NCI-H2227 (cell line): ENCODE data around the gene ZNF628.
A peak's percentile ranks its signal among the peaks of the same experiment; 100 is the strongest.
"Not testable (repeated sequence)": the region's sequence is repeated elsewhere in the genome, so short reads cannot be mapped to it uniquely, and the experiment has no call there.

ENCODE experiments used
- DNase-seq: peaks from one replicate; lab custom pipeline; 2025; ENCODE audit not compliant: unreplicated experiment; lab: John Stamatoyannopoulos, UW

The ZNF628 gene

GRCh38 chr19:55495646-55496349 is 19.4 kb downstream of the ZNF628 start:
- DNase-seq, result peak; percentile 48

- not testable (repeated sequence) for DNase-seq
These were observed 20.4 kb downstream of the ZNF628 start for GRCh38 chr19:55496820-55497219.

GRCh38 chr19:55497763-55498162 is 21.3 kb downstream of the ZNF628 start:
- DNase-seq, result no peak

GRCh38 chr19:55498246-55498840 is 21.9 kb downstream of the ZNF628 start:
- peak; percentile 90 for DNase-seq

GRCh38 chr19:55500368-55500952 is 24.0 kb downstream of the ZNF628 start:
- no peak for DNase-seq

- DNase-seq, result no peak
These were observed 26.0 kb downstream of the ZNF628 start for GRCh38 chr19:55502197-55502952.

GRCh38 chr19:55503157-55503501 is 26.7 kb downstream of the ZNF628 start:
- no peak for DNase-seq

- DNase-seq, result no peak
These were observed 27.3 kb downstream of the ZNF628 start for GRCh38 chr19:55503502-55504251.

GRCh38 chr19:55504252-55504603 is 27.8 kb downstream of the ZNF628 start:
- no peak for DNase-seq

GRCh38 chr19:55504981-55505380 is 28.6 kb downstream of the ZNF628 start:
- DNase-seq, result no peak

GRCh38 chr19:55508120-55508519 is 31.7 kb downstream of the ZNF628 start:
- no peak for DNase-seq

GRCh38 chr19:55516878-55517620 is 40.6 kb downstream of the ZNF628 start:
- DNase-seq, result peak; percentile 99

- DNase-seq, result no peak
These were observed 43.3 kb downstream of the ZNF628 start for GRCh38 chr19:55519451-55520311.

- DNase-seq, result no peak
These were observed 44.4 kb downstream of the ZNF628 start for GRCh38 chr19:55520691-55521292.

- no peak for DNase-seq
These were observed 49.1 kb downstream of the ZNF628 start for GRCh38 chr19:55525289-55526101.

- DNase-seq, result peak; percentile 69
These were observed 50.1 kb downstream of the ZNF628 start for GRCh38 chr19:55526216-55527196.
